T-helper 1 cell treated with Interleukin-12 subunit alpha and Interleukin-12 subunit beta and Interleukin-4 antibody, amounts not matched to agents 30 ng/mL and 1 ng/mL, for 36 hours (primary cell): ENCODE data around the gene SIGLEC5. TPM values are rescaled to one million over a fixed set of nuclear protein-coding genes. Genes with fewer than 3 reads are reported as not detected.
"Not testable (repeated sequence)": the region's sequence is repeated elsewhere in the genome, so short reads cannot be mapped to it uniquely, and the experiment has no call there.

Experiments used
- intact Hi-C: fragments of 100-400 bp; cut with micrococcal nuclease; formaldehyde crosslinking; loops from one replicate; pipeline ENCODE4 v1.15.1; 2024
- total RNA-seq: library from RNA; stranded (reverse); gene quantifications from 2 replicates; pipeline ENCODE4 v1.2.3, GENCODE V29; 2022

SIGLEC5 gene, protein sequence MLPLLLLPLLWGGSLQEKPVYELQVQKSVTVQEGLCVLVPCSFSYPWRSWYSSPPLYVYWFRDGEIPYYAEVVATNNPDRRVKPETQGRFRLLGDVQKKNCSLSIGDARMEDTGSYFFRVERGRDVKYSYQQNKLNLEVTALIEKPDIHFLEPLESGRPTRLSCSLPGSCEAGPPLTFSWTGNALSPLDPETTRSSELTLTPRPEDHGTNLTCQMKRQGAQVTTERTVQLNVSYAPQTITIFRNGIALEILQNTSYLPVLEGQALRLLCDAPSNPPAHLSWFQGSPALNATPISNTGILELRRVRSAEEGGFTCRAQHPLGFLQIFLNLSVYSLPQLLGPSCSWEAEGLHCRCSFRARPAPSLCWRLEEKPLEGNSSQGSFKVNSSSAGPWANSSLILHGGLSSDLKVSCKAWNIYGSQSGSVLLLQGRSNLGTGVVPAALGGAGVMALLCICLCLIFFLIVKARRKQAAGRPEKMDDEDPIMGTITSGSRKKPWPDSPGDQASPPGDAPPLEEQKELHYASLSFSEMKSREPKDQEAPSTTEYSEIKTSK
- not detected in 2 replicates for total RNA-seq

DNA sequence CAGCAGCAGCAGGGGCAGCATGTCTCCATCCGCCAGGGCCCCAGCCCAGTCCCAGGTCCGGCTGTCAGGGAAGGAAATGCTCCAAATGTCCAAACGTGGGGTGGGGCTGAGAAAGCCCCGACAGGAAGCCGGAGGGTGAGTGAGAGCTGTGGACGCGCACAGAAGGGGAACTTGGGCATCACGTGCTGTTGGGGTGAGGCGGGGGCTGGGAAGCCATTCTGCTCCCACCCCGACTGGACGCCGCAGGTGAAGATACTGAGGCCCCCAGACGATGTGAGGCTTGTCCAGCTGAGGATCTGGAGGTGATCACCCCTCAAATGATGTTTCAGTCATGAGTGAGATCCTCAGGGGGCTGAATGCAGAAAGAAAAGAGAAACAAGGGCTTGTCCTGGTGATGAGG is at the start of gene SIGLEC5:
Gene SIGLEC5, minus strand, starts transcription at position 87 of the 400 bp plus-strand sequence. Its CDS starts 66 bp downstream, at position 21.
- intact Hi-C loops = loop anchor here (2.0 kb wide), 1 partner anchor 14 kb away; no protein-coding TSS in a partner anchor

DNA sequence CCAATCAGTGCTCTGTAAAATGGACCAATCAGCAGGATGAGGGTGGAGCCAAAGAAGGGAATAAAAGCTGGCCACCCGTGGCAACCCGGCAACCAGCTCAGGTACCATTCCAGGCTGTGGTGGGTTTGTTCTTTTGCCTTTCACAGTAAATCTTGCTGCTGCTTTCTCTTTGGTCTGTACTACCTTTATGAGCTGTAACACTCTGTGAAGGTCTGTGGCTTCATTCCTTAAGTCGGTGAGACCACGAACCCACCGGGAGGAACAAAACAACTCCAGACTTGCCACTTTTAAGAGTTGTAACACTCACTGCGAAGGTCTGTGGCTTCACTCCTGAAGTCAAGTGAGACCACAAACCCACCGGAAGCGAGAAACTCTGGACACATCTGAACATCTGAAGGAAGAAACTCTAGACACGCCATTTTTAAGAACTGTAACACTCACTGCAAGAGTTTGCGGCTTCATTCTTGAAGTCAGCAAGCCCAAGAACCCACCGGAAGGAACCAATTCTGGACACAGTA is 46.4 kb upstream of the SIGLEC5 start:
- intact Hi-C loops = no loop called here

DNA sequence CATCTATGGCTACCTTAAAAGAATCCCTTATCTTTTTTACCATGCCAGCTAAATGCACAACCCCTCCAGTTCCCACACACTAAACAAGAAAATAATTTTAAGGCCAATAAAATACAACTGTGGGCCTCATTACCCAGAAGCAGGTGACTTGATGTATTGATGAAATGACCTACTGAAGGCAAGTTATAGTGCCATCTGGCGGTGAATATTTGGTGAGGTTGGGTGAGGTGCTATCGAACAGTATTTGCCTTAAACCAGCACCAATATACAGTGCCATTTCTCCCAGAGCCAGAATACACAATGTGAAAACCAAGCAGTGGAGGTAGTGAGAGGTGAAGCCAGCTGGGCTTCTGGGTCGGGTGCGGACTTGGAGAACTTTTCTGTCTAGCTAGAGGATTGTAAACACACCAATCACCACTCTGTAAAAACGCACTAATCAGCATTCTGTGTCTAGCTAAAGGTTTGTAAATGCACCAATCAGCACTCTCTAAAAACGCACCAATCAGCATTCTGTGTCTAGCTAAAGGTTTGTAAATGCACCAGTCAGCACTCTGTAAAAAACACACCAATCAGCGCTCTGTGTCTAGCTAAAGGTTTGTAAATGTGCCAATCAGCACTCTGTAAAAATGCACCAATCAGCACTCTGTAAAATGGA is 45.8 kb upstream of the SIGLEC5 start:
- intact Hi-C loops = not testable (repeated sequence)

DNA sequence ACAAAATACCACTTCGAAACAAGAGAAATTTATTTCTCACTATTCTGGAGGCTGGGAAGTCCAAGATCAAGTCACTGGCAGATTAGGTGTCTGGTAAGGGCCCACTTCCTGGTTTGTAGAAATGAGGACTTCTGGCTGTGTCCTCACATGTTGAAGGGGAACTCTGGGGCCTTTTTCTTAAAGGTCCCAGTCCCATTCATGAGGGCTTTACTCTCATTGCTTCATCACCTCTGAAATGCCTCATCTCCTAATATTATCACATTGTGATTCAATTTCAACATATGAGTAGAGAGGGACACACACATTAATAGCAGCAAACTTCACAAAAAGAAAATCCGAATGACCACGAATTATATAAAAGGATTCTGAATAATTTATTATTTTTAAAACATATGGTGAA is 38.0 kb upstream of the SIGLEC5 start:
- intact Hi-C loops = no loop called here

DNA sequence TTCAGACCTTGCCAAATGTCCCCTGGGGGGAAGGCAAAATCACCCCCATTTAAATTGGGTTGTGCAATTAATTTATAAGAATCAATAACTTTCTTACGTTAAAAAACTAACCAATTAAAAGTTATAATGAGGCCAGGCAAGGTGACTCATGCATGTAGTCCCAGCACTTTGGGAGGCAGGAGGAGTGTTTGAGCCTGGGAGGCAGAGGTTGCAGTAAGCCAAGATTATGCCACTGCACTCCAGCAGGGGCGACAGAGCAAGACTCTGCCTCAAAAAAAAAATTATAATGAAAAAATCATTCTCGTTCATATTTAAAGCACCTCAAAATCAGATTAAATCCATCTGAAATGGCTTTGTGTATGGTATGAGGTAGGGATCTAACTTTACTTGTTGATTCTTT is 34.8 kb upstream of the SIGLEC5 start:
- intact Hi-C loops = no loop called here

DNA sequence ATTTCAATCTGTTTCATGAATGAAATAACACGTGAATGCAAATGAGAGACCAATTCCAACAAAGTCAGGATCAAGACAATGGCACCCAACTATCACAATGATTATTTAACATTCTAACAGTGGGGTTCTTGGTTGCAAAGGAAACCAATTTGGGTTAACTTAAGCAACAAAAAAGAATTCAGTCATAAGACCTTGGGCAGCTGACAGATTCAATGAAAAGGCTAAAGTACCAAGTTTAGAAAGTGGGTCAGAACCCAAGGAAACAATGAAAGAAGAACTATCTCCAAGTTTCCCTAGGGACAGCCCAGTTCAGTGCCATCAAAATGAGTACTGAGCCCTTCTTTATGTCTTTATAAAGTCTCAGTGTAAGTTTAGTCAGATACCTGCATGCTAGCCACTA is 33.9 kb upstream of the SIGLEC5 start:
- intact Hi-C loops = no loop called here

DNA sequence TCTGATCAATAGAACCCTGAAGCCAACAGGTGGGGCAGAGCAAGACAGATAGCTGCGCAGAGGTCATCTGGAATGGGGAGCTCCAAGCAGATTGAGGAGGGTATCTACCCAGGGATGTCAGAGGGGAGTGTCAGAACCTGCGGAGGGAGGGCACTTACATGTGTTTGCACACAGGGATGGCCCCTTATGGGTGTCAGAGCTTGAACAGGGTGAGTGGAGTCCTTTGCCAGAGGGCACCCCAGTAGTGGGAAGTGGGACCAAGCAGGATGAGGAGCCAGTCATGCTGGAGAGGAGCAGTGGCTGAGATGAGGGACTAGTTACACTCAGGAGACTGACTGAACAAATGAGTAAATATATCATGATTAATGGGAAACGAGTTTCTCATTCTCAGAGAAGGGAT is 33.4 kb upstream of the SIGLEC5 start:
- intact Hi-C loops = no loop called here

DNA sequence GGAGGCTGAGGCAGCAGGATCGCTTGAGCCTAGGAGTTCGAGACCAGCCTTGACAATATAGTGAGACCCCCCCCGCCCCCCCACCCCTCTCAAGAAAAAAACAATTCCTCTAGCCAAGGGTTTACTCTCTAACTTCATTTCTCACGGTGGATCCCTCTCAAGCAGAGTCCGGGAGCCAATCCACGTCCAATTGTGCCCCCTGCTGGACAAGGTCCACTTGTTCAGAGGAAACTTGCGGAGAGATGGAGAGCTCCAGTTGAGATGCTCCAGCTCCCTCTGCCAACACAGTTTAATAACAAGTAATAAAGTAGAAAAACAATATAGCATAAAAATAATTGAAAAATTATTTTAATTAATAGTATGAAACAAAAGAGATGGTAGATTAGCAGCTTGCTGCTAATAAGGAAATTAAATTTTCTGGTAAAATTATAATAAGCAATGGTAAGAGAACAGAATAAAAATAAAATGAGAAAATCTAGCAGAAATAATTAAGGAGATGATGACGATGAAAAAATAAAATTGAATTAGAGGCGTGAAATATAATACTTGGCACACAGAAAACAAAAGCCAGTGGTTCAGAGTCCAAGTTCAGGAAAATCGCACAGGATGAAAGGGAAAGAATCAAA is 30.9 kb upstream of the SIGLEC5 start:
- intact Hi-C loops = no loop called here

DNA sequence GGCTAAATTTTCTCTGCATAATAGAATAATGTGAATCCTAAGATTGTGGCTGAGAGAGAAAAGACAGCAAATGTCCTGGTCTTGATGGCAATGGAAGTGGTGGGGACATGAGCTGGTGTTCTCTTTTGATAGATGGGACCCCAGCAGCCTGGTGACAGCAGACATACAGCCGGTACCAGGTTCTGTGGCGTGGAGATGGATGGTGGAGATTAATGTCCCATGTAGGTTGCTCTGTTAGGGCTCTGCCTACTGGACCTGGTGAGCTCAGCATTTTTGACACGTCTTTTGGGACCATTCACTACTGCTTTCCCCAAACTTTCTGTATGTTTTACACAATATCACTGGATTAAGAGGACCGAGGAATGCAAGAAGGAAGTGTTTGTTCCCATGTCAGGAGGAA is 24.6 kb upstream of the SIGLEC5 start:
- intact Hi-C loops = loop anchor here (5.0 kb wide), 2 partner anchors 47 to 123 kb away; no protein-coding TSS in a partner anchor

DNA sequence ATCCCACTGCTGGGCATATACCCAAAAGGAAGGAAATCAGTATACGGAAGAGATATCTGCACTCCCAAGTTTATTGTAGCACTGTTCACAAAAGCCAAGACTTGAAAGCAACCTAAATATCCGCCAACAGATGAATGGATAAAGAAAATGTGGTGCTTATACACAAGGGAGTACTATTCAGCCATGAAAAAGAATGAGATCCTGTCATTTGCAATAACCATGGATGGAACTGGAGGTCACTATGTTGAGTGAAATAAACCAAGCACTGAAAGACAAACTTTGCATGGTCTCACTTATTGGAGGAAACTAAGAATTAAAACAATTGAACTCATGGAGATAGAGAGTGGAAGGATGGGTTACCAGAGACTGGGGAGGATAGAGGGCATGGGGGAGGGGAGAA is 23.0 kb upstream of the SIGLEC5 start:
- intact Hi-C loops = no loop called here

DNA sequence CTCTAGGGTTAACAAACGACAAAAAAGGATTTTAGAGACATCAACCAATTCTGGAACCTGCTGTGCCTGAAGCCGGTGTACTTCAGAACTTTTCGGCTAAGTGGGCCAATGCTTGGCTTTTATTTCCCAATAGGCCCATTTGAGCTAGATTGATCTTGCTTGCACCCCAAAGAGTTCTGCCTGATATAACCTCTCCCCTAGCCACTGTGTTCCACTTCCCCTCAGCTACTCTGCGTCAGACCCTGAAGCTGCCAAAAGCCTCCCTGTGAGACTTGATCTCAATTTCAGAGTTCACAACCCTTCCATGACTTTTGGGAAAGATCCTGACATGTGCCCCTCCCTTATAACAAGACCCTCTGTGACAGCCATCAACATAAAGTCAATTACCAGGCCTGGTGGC is 22.1 kb upstream of the SIGLEC5 start:
- intact Hi-C loops = no loop called here

DNA sequence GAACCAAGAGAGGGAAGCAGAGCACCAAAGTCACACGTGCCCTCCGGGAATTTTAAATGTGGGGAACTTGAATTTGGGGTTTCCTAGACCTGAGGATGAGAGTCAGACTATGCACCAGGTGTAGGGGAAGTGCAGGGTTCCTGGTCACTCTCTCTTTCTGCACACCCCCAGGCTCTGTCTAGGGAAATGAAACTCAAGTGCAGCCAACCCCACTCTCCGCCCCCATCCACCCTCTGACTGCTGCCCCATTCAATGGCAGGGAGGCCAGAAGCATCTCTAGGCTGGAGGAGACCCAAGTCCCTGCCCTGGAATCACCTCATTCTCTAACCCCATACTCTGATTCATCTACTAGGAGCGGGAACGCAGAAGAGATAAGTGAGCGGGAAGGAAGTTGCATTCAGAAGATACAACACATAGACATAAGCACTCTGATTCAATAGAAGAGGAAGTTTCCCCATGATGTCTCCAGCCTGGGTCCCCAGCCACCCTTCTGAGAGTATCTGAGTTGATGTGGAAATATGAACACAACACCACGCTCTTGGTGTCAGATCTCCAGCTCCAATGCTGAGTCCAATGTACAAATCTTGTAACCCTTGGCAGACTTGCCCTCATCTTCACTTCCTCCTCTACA is 21.1 kb upstream of the SIGLEC5 start:
- intact Hi-C loops = no loop called here

DNA sequence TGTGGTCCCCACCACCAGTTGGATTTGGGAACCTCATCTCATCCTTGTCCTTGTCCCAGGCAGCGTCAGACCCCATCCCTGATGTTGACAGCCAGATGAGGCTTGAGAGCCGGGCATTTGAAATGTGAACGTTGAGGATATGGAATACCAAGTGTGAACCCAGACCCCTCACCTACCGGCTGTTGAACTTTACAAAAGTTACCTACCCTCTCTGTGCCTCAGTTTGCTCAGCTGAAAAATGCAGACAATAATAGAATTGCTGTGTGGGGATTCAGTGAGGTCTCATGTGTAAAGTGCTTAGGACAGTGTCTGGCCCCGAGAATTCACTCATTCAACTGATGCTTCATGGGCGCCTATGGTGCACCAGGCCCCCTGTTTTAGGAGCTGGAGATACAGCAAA is 17.1 kb upstream of the SIGLEC5 start:
- intact Hi-C loops = no loop called here

DNA sequence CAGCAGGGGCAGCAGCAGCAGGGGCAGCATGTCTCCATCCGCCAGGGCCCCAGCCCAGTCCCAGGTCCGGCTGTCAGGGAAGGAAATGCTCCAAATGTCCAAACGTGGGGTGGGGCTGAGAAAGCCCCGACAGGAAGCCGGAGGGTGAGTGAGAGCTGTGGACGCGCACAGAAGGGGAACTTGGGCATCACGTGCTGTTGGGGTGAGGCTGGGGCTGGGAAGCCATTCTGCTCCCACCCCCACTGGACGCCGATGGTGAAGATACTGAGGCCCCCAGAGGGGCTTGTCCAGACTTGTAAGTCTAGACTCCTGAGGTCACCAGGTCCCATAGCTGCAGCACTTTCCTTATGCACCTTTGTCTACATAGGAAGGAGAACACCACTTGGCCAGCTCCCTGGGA is 16.5 kb upstream of the SIGLEC5 start, which contains the start of gene SIGLEC14:
Gene SIGLEC14, minus strand, starts transcription at position 96 of the 400 bp plus-strand sequence. Its CDS starts 66 bp downstream, at position 30.
- intact Hi-C loops = not testable (repeated sequence)

DNA sequence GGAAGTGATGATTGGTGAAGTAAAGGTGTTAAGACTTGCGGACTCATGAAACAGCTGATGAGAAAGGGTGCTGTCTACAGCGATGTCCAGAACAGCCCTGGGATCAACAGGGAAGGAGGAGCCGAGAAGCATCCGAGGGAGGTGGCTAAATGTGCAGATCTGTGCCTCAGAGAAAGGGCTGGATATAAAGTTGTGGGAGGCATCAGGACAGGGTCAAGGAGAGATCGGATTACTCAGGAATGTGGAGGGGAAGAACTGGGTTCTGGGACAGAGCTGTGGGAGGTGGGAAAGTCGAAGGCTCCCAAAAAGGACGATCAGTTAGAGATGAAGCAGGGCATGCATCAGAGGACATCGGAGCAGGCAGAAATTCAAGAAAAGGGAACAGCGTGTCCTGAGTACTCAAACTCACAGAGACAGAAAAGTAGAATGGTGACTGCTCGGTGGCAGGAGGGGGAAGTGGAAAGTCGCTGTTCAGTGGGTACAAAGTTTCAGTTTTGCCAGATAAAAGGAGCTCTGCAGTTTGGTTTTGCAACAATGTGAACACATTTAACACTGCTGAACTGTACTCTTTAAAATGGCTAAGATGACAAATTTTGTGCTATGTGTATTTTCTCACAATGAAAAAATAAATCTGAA is 14.6 kb upstream of the SIGLEC5 start:
- intact Hi-C loops = loop anchor here (2.0 kb wide), 1 partner anchor 14 kb away; the partner anchor contains the start of gene SIGLEC5

DNA sequence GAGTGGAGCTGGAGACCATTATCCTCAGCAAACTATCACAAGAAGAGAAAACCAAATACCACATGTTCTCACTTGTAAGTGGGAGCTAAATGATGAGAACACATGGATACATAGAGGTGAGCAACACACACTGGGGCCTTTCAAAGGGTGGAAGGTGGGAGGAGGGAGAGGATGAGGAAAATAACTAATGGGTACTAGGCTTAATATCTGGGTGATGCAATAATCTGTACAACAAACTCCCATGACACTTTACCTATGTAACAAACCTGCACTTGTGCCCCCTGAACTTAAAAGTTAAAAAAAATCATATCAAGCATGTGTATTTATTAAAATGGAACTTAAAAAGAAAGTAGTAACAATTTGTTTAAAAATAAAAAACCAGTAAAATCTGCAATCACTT is 11.4 kb upstream of the SIGLEC5 start:
- intact Hi-C loops = no loop called here

DNA sequence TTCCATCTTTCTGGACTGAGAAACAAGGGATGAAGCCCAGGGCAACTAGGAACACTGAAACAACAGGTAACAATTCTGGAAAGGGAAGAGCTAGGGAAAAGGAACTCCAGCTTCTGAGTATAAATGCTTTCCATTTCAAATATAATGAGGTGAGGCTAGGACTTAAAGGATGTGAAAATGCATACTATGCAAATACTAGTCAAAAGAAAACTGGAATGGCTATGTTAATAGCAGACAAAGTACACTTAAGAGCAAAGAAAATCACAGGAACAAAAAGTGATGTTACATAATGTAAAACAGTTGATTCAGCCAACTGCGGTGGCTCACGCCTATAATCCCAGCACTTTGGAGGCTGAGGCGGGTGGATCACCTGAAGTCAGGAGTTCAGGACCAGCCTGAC is 10.2 kb upstream of the SIGLEC5 start:
- intact Hi-C loops = no loop called here

DNA sequence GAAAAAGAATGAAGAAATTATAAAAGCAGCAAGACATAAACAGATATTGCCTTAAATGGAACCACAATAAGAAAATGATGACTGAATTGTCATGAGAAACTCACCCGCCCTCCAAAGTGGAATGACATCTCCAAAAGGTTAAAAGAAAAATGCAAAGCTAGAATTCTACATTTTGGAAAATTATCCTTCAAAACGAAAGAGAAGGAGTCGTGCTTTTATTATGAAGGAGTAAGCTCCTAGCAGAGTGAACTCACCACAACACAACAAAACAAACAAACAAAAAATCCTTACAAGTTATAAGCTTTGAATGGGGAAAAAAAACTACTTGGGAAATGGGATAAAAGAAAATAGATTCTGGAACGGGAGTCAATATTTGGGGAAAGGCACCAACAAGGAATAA is 9.7 kb upstream of the SIGLEC5 start:
- intact Hi-C loops = loop anchor here (1.0 kb wide), 1 partner anchor 220 kb away; no protein-coding TSS in a partner anchor

DNA sequence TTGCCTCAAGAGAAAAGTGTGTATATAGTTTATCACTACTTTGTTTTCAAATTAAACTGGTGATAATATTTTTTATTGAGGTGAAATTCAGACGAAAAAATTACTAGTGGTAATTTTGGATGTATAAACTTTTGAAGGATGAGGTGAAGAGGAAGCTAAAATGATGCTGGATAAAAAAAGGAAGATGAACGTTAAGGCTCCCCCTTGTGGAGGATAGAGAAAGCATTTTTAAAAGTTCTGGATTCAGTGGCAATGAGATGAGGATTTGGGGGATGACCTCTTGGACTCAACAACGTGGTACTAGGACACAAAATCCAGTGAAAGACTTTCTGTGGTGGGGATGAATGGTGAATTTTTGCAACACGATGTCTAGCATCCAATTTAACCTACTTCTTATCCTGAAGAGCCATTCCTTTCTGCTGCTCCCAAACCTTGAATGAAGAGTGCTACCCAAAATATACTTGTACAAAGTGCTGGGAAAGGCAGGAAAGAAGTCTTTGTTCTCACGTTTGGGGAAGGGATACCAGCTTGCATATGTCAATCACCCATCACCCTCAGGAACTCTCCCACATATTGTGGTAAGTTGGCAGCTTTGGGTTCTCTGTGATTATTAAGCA is 7.3 kb upstream of the SIGLEC5 start:
- intact Hi-C loops = loop anchor here (1.0 kb wide), 1 partner anchor 164 kb away; no protein-coding TSS in a partner anchor

DNA sequence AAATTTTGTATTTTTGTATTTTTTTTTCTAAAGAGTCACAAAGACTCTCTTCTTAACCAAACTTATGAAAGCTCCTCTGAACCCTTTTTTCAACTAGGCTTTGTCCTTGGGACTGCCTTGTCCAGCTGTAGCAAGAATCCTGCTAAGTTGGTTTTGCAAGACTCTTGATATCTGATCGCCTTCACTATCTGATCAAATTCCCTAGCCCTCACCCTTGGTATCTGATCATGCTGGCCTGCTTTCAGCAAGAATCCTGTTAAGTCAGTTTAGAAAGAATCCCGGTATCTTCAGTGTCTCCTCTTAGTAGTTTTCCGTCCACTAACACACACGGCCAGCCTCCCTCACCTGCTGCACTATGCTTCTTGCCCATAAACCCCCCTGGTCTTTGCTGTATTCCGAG is 1.9 kb upstream of the SIGLEC5 start:
- intact Hi-C loops = no loop called here
